GM21619 (cell line): ENCODE measurements around the gene GGCT.
"Not testable (repeated sequence)": the region's sequence is repeated elsewhere in the genome, so short reads cannot be mapped to it uniquely, and the experiment has no call there.

Experiments used
- ATAC-seq: cut with Tn5 transposase; IDR thresholded peaks from one replicate; pipeline ENCODE4 v1.9.1; 2021; ENCODE audit not compliant: unreplicated experiment

The GGCT gene, protein sequence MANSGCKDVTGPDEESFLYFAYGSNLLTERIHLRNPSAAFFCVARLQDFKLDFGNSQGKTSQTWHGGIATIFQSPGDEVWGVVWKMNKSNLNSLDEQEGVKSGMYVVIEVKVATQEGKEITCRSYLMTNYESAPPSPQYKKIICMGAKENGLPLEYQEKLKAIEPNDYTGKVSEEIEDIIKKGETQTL

DNA sequence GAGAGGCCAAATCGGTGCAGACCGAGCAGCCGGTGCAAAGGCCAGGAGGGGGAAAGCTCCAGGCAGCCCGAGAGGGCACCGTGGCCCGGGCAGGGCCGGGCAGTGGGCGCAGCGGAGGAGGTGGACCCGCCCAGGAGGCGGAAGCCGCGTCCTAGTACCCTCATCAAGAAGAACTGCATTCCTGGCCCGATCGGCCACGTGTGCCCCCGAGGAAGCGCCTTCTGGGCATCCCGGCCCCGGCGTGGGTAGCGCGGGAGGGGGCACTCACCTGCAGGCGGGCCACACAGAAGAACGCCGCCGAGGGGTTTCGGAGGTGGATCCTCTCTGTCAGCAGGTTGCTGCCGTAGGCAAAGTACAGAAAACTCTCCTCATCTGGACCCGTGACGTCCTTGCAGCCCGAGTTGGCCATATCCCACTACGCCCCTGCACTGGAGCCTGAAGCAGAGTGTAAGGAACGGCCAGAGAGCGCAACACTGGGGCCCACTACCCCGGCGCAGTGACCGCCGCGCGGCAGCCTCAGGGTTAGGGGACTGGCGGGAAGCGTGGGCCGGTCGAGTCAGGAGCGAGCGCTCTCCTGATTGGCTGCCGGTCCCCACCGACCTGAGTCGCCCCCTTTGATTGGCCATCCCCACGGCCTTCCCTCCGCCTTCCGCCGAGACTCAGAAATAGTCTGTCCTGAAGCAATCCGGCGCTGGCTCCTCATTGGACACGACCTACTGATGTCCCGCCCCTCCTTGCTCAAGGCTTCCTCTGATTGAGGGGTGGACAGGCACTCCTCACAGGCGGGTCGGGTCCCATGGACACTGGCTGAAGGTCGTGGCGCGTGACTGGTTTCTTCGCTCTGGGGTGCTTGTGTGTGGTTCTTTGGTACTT lies at the start of gene GGCT:
TSS of gene GGCT (minus strand) at position 529 of the 873 bp plus-strand sequence. CDS start at position 409, 120 bp downstream.
- ATAC-seq: peak; percentile 98

DNA sequence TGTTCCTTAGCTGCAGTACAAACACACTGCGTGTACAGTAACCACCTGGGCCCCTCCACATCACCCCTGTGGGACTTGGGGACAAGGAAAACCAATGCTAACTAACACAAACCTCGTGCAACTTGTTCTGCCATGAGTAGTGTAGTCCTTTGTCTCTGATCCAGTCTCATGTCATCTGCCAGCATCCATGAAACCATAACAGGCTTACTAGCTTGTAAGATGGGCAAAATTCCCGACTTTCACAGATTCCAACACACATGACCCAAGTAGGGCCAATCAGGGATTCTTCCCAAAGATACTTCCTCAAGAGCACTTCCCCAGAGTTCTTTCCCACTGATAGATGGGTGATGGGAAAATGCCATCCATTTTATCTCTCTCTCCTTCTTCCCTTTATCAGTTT lies 48.9 kb upstream of the GGCT start:
- no peak for ATAC-seq

DNA sequence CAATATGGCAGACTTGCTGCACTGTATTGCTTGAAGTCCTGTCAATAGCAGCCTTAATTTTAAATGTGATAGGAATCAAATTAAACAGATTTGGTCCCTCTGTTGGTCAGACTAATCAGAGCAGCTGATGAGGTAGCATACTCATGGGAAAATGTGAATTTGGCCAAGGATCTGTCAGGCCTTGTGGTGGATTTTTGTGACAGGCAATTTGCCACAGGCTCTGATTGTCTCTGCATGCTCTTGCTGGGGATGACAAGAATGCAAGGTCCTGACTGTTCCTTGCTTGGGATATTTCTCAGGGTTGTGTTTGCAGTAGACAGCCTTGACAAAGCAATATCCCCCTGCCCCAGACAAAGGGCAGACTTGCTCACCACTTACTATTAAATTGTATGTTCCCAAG lies 48.5 kb upstream of the GGCT start:
- no peak for ATAC-seq

DNA sequence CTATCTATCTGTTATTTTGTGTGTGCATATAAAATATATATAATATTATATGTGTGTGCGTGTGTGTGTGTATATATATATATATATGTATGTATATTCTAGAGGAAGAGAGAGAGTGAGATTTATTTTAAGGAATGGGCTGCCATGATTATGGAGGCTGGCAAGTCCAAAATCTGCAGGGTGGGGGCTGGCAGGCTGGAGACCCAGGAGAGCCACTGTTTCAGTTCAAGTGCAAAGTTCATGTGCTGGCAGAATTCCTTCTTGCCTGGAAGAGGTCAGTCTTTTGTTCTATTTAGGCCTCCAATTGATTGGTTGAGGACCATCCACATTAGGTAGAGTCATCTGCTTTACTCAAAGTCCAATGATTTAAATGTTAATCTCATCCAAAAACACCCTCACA lies 47.7 kb upstream of the GGCT start:
- no peak for ATAC-seq

DNA sequence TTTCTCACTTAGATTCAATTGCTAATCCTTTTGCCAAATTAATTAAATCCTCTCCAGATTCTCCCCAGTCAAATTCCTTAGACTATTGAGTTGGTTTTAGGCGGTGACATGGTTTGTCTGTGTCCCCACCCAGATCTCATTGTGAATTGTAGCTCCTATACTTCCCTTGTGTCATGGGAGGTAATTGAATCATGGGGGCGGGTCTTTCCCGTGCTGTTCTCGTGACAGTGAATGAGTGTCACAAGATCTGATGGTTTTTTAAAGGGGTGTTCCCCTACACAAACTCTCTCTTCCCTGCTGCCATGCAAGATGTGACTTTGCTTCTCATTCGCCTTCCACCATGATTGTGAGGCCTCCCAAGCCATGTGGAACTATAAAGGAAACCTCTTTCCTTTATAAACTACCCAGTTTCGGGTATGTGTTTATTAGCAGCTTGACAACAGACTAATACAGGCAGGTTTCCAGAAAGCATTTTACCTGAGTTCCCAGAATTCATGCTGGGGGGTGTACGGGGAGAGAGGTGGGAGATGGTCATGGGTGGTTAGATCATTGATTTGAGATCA lies 45.4 kb upstream of the GGCT start:
- no peak for ATAC-seq

DNA sequence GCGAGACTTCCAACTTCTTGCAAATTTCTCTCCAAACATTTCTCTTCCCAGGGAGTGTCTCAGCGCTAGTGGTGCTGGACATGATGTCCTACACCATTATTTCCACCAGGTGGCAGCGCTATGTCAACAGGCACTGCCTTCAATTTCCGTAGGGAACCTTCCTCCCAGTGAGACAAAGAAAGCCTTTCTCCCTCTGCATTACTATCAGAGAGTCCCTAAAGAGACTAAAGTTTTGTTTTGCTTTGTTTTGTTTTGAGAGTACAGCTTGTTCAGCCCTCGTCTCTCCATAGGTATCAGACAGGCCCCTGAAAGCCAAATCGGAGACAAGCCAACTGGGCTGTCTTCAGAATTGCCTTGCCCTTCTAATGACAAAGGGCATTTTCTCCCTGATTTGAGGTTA lies 44.2 kb upstream of the GGCT start:
- peak; percentile 62 for ATAC-seq

DNA sequence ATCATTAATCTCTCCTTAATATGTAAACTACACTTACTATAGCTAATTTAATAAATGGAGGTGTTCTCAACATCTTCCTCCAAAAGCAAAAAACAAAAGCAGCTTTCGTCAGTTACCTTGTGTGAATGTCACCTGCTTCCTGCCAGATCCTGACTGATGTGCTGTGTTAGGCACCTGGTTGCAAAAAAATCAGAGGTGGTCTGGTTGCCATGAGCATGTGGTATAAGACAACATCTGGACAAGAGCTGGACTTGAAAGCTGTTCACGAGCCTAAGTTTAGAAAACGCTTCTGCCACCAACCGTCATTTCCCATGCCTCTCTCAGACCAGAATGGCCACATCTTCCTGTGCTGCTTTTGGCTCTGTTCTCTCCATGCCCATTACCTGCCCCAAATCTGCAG lies 42.0 kb upstream of the GGCT start:
- ATAC-seq: no peak

DNA sequence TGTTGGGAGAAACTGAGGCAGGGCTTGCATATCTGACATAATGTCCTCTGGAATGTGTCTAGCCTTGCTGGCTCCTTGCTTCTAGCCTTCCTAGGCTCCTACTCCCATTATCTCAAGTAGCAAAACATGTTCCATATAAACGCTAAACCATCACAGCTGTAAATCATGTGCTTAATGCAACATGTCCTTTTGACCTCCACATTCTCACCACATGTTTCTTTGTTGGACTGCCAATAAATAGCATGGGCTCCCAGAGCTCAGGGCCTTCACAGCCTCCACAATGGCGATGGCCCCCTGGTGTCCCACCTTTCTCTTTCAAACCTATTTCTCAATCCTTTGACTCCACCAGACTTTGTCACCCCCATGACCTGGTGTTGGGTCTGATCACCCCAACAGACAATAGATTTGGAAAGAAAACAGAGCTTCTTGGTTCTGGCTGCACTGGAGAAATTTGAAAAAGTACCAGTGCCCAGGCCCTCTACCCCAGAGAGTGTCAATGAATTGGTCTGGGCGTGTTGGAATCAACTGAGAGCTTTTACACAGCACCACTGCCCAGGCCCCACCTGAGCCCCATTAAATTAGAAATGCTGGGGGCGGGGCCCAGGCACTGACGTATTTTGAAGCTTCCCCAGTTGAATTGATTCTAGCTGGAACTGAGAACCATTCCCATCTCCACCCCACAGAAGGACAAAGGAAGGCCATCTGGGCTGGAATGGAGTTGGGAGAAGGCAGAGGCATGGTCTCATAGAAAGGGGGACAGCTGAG lies 41.3 kb upstream of the GGCT start:
- no peak for ATAC-seq

DNA sequence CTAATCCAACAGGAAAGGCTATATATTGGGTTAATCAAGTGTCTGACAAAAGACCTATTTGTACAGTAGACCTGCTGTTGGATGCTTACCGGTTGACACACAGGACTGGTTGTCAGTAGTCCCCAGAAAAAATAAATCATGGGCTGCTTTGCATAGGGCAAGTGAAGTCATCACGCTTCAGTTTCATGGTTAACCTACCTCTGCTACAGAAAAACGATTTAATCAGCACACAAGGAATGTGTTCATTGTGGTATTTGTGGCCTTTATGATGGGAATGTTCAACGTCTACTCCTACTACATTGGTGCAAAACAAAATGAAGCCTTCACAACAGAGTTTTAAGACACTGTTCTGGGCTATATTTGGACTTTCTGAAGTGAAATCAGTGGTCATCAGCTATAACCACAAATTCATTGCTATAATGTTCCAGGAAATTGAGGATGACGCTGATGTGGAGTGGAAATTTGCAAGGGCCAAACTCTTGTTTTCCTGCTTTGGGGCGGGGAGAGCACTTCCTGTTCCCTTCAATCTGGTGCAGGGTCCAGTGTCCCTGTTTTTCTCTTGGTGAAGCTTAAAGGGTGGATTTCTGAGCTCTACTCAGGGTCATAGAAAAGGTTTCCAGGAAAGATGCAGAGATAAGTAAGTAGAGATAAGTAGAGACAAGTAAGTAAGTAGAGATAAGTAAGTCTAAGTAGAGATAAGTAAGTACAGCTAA lies 39.3 kb upstream of the GGCT start:
- no peak for ATAC-seq

DNA sequence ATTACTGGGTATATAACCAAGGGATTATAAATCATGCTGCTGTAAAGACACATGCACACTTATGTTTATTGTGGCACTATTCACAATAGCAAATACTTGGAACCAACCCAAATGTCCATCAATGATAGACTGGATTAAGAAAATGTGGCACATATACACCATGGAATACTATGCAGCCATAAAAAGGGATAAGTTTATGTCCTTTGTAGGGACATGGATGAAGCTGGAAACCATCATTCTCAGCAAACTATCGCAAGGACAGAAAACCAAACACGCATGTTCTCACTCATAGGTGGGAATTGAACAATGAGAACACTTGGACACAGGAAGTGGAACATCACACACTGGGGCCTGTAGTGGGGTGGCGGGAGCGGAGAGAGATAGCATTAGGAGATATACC lies 38.5 kb upstream of the GGCT start:
- ATAC-seq: not testable (repeated sequence)

DNA sequence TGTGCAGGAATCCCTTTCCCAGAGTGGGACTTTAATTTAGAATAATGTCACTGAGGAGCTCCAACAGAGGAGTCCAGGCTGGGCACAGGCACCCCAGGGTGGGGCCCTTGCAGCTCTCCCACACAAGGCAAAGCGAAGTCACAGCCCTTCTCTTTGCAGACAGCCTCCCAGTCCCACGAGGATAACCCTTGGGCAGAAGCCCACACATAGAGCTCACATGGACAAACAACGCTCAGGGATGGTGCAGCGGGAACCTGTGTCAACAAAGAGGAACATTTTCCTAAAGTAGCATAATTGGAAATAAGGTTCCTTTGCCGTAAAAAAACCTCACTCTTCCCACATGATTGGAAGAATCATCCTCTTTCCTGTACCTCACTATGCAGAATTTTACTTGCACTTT lies 29.3 kb upstream of the GGCT start:
- no peak for ATAC-seq

DNA sequence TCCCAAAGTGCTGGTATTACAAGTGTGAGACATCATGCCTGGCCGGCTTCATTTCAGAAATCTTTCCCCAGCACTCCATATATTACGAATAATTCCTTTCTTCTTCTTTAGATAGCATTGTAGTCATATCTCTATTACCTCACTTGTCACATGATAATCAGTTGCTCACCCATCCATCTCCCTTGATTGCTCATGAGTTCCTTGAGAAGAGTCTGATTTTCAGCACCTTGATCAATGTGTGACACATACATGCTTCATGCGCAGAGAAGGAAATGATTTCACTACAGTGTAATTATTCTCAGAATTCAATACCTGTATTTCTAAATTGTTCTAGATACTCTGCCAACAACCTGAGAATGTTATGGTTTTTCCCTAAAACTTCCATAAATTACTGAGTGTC lies 26.7 kb upstream of the GGCT start:
- no peak for ATAC-seq

DNA sequence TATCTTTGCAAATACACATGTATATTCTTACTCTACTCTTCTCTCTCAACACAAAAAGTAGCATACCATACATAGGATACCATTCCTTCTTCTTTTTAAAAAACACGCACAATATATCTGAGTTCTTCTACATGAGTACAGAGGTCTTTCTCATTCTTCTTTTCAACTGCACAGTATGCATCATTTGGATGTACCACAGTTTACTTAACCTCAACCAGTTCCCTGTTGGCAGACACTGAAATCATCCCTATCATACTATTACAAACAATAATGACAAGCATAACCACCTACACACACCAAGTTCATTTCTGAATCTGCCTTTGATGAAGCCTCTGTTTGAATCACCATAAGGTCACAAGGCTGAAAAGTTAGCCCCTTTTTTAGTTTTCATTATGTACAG lies 25.7 kb upstream of the GGCT start:
- no peak for ATAC-seq

DNA sequence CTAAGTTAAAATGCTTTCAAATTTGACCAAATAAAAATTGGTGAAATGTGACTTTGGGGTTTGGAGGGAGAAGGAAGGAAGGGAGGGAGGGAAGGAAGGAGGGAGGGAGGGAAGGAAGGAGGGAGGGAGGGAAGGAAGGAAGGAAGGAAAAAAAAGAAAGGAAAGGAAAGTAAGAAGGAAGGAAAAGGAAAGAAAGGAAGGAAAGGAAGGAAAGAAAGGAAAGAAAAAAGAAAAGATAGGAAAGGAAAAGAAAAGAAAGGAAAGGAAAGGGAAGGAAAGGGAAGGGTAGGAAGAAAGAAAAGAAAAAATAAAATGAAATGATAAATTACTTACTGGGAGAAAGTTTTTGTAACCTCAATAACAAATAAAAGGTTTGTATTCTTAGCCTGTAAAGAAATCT lies 24.1 kb upstream of the GGCT start:
- no peak for ATAC-seq

DNA sequence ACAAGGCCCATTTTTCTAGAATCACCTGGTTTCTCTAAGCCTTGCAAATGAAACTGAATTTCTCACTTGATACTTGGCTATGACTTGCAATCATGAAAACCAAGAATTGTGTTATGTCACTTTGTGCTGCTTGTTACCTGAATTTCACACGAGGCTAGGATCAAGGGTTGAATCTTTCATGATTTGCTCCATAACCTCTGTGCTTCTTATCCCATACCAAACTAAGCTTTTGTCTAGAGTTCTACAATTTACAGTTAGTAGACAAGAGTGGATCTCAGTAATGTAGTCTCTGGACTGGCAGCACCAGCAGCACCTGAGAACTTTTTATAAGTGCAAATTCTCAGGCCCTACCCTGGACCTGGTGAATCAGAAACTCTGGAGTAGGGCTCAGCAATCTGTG lies 22.7 kb upstream of the GGCT start:
- not testable (repeated sequence) for ATAC-seq

DNA sequence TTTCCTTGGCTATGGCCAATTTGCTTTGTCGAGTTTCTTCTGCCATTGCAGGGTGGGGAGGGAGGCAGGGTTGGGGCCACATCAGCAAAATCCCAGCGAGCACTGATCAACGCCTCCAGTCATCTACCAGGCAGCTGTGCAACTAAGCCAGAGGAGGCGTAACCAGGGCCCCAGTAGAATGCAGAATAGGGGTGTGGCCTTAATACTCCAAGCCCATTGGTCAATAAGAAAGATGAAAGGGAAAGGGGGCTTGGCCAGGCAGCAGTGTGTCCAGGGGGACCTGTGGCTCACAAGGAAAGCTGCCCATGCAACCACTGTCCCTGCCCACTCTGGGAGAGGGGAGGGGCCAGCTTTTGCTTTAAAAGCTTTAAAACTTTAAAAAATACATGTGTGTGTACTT lies 21.5 kb upstream of the GGCT start:
- no peak for ATAC-seq

DNA sequence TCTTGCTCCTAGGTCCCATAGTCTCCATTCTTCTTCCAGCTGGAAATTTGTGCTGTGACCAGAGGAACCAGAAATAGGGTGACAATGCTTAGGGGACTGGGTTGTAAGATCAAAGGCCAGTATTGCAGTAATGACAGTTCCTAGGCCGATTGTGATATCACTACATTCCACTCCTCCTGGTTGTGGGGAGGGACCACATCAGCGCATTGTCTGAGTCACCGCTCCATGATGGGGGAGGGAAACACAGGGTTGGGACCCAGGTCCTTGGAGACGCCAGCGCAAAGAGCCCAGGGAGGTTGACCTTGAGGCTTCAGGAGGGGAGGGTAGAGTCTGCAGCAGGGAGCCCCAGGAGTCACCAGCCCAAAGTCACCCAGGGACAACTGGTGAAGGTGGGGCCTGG lies 20.8 kb upstream of the GGCT start:
- ATAC-seq: no peak

DNA sequence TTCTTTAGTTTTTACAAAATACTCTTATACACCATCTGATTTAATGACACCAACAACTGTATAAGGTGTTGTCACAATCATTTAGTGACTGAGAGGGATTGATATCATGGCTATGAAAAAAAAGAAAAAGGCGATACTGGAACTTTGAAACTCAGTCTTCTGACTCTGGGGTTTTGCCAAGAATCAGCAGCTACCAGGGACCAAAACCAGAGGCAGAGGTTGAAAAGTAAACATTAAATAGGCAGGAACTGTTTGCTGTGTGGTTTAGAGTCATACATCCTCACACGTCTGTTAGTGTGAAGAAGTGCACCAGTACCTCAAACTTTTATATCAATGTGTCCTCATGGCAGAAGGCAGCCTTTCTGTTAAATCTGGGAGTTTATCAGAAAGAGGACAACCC lies 19.9 kb upstream of the GGCT start:
- no peak for ATAC-seq

DNA sequence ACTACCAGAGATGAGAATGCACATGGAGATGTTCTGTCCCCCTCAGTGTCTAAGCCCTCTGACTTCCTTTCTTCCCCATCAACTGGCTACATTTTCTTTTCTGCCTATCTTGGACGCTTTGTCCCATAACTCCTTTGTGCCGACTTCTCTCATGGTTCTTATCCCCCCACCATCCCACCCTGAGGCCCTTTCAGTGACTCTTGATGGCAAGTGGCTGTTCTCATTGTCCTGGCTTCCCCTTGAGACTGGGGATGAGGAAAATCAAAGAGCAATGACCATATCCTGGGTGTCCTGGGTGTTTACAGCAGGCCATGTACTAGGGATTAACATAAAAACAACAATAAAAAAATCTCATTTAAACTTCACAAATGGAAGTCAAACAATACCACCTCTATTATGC lies 18.8 kb upstream of the GGCT start:
- ATAC-seq: no peak

DNA sequence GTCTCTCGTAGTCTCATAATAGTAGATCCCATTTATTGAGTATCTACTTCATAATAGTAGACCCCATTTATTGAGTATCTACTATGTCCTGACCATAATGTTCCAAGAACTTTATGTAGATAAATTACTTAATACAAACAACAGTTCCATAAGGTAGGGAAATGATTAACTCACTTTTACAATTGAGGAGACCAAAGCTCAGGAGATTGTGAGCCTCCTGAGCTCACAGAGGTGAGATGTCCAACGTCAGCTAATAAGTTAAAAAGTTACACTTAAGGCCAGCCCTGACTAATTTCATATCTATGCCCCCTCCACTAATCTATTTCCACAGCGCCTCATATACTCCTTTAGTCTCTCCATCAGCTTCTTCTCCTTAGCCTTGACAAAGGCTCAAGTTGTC lies 17.5 kb upstream of the GGCT start:
- ATAC-seq: no peak

DNA sequence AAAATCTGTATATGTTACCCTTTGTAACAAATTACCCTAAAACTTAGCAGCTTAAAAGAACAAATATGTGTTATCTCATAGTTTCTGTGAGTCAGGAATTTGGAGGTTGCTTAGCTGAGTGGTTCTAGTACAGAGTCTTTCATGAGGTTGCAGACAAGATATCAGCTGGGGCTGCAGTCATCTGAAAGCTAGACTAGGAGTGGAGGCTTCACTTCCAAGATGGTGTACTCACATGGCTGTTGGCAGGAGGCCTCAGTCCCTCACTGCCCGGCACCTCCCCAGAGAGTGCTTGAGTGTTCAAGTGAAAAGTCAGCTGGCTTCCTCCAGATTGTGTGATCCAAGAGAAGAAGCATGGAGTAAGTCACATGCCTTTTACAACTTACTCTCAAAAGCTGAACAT lies 16.9 kb upstream of the GGCT start:
- ATAC-seq: no peak
